GM23338 (cell line): ENCODE measurements around the gene TXNL1. TPM values are rescaled to one million over a fixed set of nuclear protein-coding genes. Genes with fewer than 3 reads are reported as not detected.
A peak's percentile ranks its signal among the peaks of the same experiment; 100 is the strongest.
"Not testable (repeated sequence)": the region's sequence is repeated elsewhere in the genome, so short reads cannot be mapped to it uniquely, and the experiment has no call there.

Experiments used
- ATAC-seq: fragments of 200-7000 bp; cut with Tn5 transposase; 3 replicates; pipeline ENCODE4 v1.9.1; 2020
- DNase-seq: peaks from one replicate; pipeline ENCODE4 v3.0.0-alpha.2; 2015; ENCODE audit warnings: low spot score
- H2AFZ ChIP-seq: fragments of 200-600 bp; sonication (generic); 2 replicates; pipeline ENCODE4 v1.8.0; 2016; ENCODE audit warnings: antibody characterized with exemption, mild to moderate bottlenecking, moderate library complexity
- H3F3A ChIP-seq: fragments of 200-600 bp; sonication (generic); replicated peaks from 2 replicates; pipeline ENCODE4 v1.8.0; 2017; ENCODE audit warnings: antibody characterized with exemption, mixed run types, low read depth
- H3K27ac ChIP-seq: fragments of 200-600 bp; sonication (generic); 2 replicates; pipeline ENCODE4 v1.6.1; 2016; ENCODE audit warnings: low read depth
- H3K27me3 ChIP-seq: fragments of 200-600 bp; sonication (generic); 2 replicates; pipeline ENCODE4 v1.8.0; 2016; ENCODE audit warnings: mild to moderate bottlenecking, mixed run types, moderate library complexity; ENCODE audit not compliant: insufficient read depth
- H3K36me3 ChIP-seq: fragments of 200-600 bp; sonication (generic); 2 replicates; pipeline ENCODE4 v1.8.0; 2016; ENCODE audit warnings: mild to moderate bottlenecking; ENCODE audit not compliant: insufficient read depth
- H3K4me1 ChIP-seq: fragments of 200-600 bp; sonication (generic); 2 replicates; pipeline ENCODE4 v1.8.0; 2016; ENCODE audit warnings: mild to moderate bottlenecking, moderate library complexity; ENCODE audit not compliant: insufficient read depth
- H3K4me2 ChIP-seq: fragments of 200-600 bp; sonication (generic); 2 replicates; pipeline ENCODE4 v1.7.1; 2017; ENCODE audit warnings: mixed run types
- H3K4me3 ChIP-seq: fragments of 200-600 bp; sonication (generic); 2 replicates; pipeline ENCODE4 v1.6.1; 2016; ENCODE audit warnings: mixed run types
- H3K79me2 ChIP-seq: fragments of 200-600 bp; sonication (generic); replicated peaks from 2 replicates; pipeline ENCODE4 v1.8.0; 2017; ENCODE audit warnings: mild to moderate bottlenecking; ENCODE audit not compliant: insufficient read depth
- H3K9me2 ChIP-seq: fragments of 200-600 bp; sonication (generic); 2 replicates; pipeline ENCODE4 v1.8.0; 2017; ENCODE audit not compliant: insufficient read depth
- H4K20me1 ChIP-seq: fragments of 200-600 bp; sonication (generic); replicated peaks from 2 replicates; pipeline ENCODE4 v1.8.0; 2017; ENCODE audit warnings: mild to moderate bottlenecking; ENCODE audit not compliant: insufficient read depth
- H3K27ac Mint-ChIP-seq: 2 replicates; pipeline ENCODE4 v1.8.0; 2020; ENCODE audit warnings: inconsistent platforms, mild to moderate bottlenecking, moderate library complexity, mixed read lengths
- H3K27me3 Mint-ChIP-seq: 3 replicates; pipeline ENCODE4 v1.8.0; 2022; ENCODE audit warnings: low read depth, mild to moderate bottlenecking, moderate library complexity, mixed read lengths, inconsistent platforms; ENCODE audit not compliant: insufficient read depth, poor library complexity
- H3K36me3 Mint-ChIP-seq: 3 replicates; pipeline ENCODE4 v1.8.0; 2021; ENCODE audit warnings: low read depth, mild to moderate bottlenecking, inconsistent platforms, moderate library complexity, mixed read lengths
- H3K4me1 Mint-ChIP-seq: 3 replicates; pipeline ENCODE4 v1.8.0; 2020; ENCODE audit warnings: mild to moderate bottlenecking, inconsistent platforms, mixed read lengths
- H3K4me3 Mint-ChIP-seq: 3 replicates; pipeline ENCODE4 v1.8.0; 2021; ENCODE audit warnings: moderate library complexity, mild to moderate bottlenecking, inconsistent platforms, mixed read lengths
- H3K9me3 Mint-ChIP-seq: 3 replicates; pipeline ENCODE4 v1.8.0; 2020; ENCODE audit warnings: moderate library complexity, mild to moderate bottlenecking, inconsistent platforms, mixed read lengths
- CREB1 ChIP-seq: fragments of 250-450 bp; sonication (Bioruptor Pico); IDR thresholded peaks from 2 replicates; pipeline ENCODE4 v1.5.0; 2020; ENCODE audit warnings: low read depth, mild to moderate bottlenecking, moderate library complexity
- CTCF ChIP-seq, 2 experiments: fragments of 200-600 bp in 1 of 2; sonication (generic) in 1 of 2; conservative IDR thresholded peaks; 2 replicates each; pipeline versions ENCODE4 v1.5.1 to v1.6.1; 2016 to 2017; ENCODE audit warnings: antibody characterized with exemption in 2 of 2, low read depth in 2 of 2, mild to moderate bottlenecking in 2 of 2, moderate library complexity in 1 of 2
- ETS1 ChIP-seq: IDR thresholded peaks from 2 replicates; pipeline ENCODE4 v1.6.1; 2016; ENCODE audit warnings: antibody characterized with exemption
- EZH2 ChIP-seq: fragments of 200-600 bp; sonication (generic); IDR thresholded peaks from one replicate; pipeline ENCODE4 v1.8.0; 2017; ENCODE audit warnings: antibody characterized with exemption, mild to moderate bottlenecking, low read depth; ENCODE audit not compliant: unreplicated experiment
- EZH2phosphoT487 ChIP-seq: fragments of 200-600 bp; sonication (generic); IDR thresholded peaks from one replicate; pipeline ENCODE4 v1.8.1; 2018; ENCODE audit warnings: antibody characterized with exemption; ENCODE audit not compliant: unreplicated experiment
- NANOG ChIP-seq: IDR thresholded peaks from 2 replicates; pipeline ENCODE4 v1.6.1; 2016; ENCODE audit warnings: antibody characterized with exemption, borderline replicate concordance
- REST ChIP-seq: IDR thresholded peaks from one replicate; pipeline ENCODE4 v1.6.1; 2018; ENCODE audit warnings: antibody characterized with exemption; ENCODE audit not compliant: unreplicated experiment
- ZNF114 ChIP-seq: fragments of 250-450 bp; sonication (Bioruptor Pico); IDR thresholded peaks from 2 replicates; pipeline ENCODE4 v1.5.0; 2020; ENCODE audit warnings: mild to moderate bottlenecking, moderate library complexity
- polyA plus RNA-seq: library from polyadenylated mRNA; unstranded; fragments of >200 nt; fragmentation: Nextera tagmentation; extraction: Ambion mirVana; gene quantifications from 2 replicates; pipeline ENCODE4 v1.2.1, GENCODE V29; 2016
- total RNA-seq: library from RNA; depleted of rRNA; stranded (reverse); fragments of >200 nt; shearing (Covaris generic); gene quantifications from 2 replicates; pipeline ENCODE4 v1.2.3, GENCODE V29; 2014

Gene TXNL1
- total and polyA plus RNA-seq, 2 experiments from 2014 or later, result 73.6 to 135 TPM

- peak; percentile 69 to 96 for TF ChIP-seq CTCF (conservative IDR thresholded peaks at IDR 0.05; ENCODE audit: low read depth in 2 of 2)
- no peak for TF ChIP-seq NANOG
- Histone ChIP-seq H3K27me3 (no peaks in the 10 kb centered on the region), H2AFZ (no peak overlapping the region), H3K79me2 (no peaks in the 10 kb centered on the region), H3F3A (no peaks in the 10 kb centered on the region), H3K27ac (no peak overlapping the region), H3K9me2 (no peaks in the 10 kb centered on the region), H3K36me3 (no peaks in the 10 kb centered on the region), H4K20me1 (no peaks in the 10 kb centered on the region), H3K4me1 (peaks cover 8% of the 10 kb centered on the region; the same call in 1 of the 2 replicates), H3K4me2 (no peak overlapping the region), H3K4me3 (no peak overlapping the region)
- H3K9me3 Mint-ChIP-seq, result no peaks in the 10 kb centered on the region; the same call in 2 of the 3 replicates
- peaks cover 2% of the 10 kb centered on the region for H3K27me3 Mint-ChIP-seq
- ATAC-seq, result peak; percentile 84
- H3K4me1 Mint-ChIP-seq, result peaks cover 9% of the 10 kb centered on the region
- no peaks in the 10 kb centered on the region for H3K36me3 Mint-ChIP-seq
- no peak overlapping the region for H3K4me3 Mint-ChIP-seq
- peak; percentile 76 for DNase-seq
- H3K27ac Mint-ChIP-seq, result no peak overlapping the region
These were observed 62.4 kb downstream of the TXNL1 start for GRCh38 chr18:56575819-56576663.

- TF ChIP-seq ETS1, result no peak
- TF ChIP-seq ZNF114 (CRISPR knock-in tag), result no peak
- no peak for TF ChIP-seq CREB1 (CRISPR knock-in tag)
- TF ChIP-seq REST, result no peak
- no peak for TF ChIP-seq EZH2phosphoT487
- TF ChIP-seq EZH2, result no peak
- no peak for TF ChIP-seq CTCF (conservative IDR thresholded peaks at IDR 0.05; ENCODE audit: low read depth in 2 of 2)
- ATAC-seq (no peak), DNase-seq (no peak)
- Histone ChIP-seq H3K4me1 (peaks cover 8% of the 10 kb centered on the region; the same call in 1 of the 2 replicates), H3K27ac (no peak overlapping the region), H4K20me1 (no peaks in the 10 kb centered on the region), H3K27me3 (no peaks in the 10 kb centered on the region), H3F3A (no peaks in the 10 kb centered on the region), H3K9me2 (no peaks in the 10 kb centered on the region), H3K4me2 (no peak overlapping the region), H3K79me2 (no peaks in the 10 kb centered on the region), H3K36me3 (no peaks in the 10 kb centered on the region), H2AFZ (0 out of 2 replicates have a peak overlapping the region, but pooled peaks have one; percentile 19), H3K4me3 (no peak overlapping the region)
- H3K36me3 Mint-ChIP-seq, result no peaks in the 10 kb centered on the region
- peaks cover 2% of the 10 kb centered on the region for H3K27me3 Mint-ChIP-seq
- H3K4me3 Mint-ChIP-seq, result no peak overlapping the region
- H3K9me3 Mint-ChIP-seq, result no peaks in the 10 kb centered on the region; the same call in 2 of the 3 replicates
- no peak overlapping the region for H3K27ac Mint-ChIP-seq
- peaks cover 9% of the 10 kb centered on the region for H3K4me1 Mint-ChIP-seq
These were observed 63.5 kb downstream of the TXNL1 start for GRCh38 chr18:56574861-56575260.

- not testable (repeated sequence) for H2AFZ ChIP-seq, H3K27ac Mint-ChIP-seq, ATAC-seq, H3K4me2 ChIP-seq, H3K4me3 Mint-ChIP-seq, H3K4me1 Mint-ChIP-seq, H3K27me3 Mint-ChIP-seq, H3K27ac ChIP-seq, H3K36me3 ChIP-seq, DNase-seq, H3F3A ChIP-seq, H4K20me1 ChIP-seq, H3K27me3 ChIP-seq, H3K4me3 ChIP-seq, H3K36me3 Mint-ChIP-seq, H3K9me3 Mint-ChIP-seq, H3K4me1 ChIP-seq, H3K9me2 ChIP-seq, H3K79me2 ChIP-seq
These were observed 66.1 kb downstream of the TXNL1 start for GRCh38 chr18:56572267-56572666.
